Measurements from ENCODE around the gene GPR87. TPM values are rescaled to one million over a fixed set of nuclear protein-coding genes. Genes with fewer than 3 reads are reported as not detected.

GPR87 gene
- total RNA-seq, 4 donors from 2014 or later: not detected

DNA sequence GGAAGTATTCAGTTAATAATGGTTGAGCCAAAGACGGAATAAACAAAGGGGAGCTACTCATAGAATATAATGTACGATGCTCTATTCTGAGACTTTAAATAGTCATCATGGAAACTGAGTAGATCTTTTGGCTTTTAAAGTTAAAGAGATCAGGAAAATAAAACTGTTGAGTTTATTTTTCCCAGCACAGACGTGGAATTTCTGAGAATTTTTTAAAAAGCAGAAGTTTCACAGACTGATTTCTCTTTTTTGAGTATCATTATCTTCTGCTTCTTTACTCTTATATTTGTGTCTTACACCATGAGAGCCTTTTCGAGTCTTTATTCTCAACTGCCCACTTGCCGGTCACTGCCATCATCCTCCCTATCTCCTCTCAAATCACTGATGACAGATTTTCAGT lies 51.5 kb downstream of the GPR87 start:
- Histone ChIP-seq H3K27ac (peak overlapping the region; percentile 58 to 82 (median 76)), H3K36me3 (no peaks in the 10 kb centered on the region), H3K9me3 (no peaks in the 10 kb centered on the region), H3K4me3 (no peak overlapping the region), H3K27me3 (no peaks in the 10 kb centered on the region), H3K4me1 (peaks cover 0 to 40% (median 6%) of the 10 kb centered on the region in 4 donors)
- intact Hi-C loops (cut with DNase I; ENCODE audit: low total_unique reads): no loop called here
- in situ Hi-C loops (cut with MboI; ENCODE audit: low pct_ligation_motif_present in 1 of 4, low pct_unique_long_range_greater_than_20kb in 1 of 4, low sequenced_read_pairs in 3 of 4): no loop called here
- WGBS, 2 donors (ENCODE audit: low coverage in 1 of 2): 54 to 75% methylated on average over 3 to 5 of the region's 5 CpGs
- no peak for DNase-seq
- TF ChIP-seq, protein P1, sequence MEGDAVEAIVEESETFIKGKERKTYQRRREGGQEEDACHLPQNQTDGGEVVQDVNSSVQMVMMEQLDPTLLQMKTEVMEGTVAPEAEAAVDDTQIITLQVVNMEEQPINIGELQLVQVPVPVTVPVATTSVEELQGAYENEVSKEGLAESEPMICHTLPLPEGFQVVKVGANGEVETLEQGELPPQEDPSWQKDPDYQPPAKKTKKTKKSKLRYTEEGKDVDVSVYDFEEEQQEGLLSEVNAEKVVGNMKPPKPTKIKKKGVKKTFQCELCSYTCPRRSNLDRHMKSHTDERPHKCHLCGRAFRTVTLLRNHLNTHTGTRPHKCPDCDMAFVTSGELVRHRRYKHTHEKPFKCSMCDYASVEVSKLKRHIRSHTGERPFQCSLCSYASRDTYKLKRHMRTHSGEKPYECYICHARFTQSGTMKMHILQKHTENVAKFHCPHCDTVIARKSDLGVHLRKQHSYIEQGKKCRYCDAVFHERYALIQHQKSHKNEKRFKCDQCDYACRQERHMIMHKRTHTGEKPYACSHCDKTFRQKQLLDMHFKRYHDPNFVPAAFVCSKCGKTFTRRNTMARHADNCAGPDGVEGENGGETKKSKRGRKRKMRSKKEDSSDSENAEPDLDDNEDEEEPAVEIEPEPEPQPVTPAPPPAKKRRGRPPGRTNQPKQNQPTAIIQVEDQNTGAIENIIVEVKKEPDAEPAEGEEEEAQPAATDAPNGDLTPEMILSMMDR (IDR thresholded peaks at IDR 0.05): no peak
- TF ChIP-seq EP300 (IDR thresholded peaks at IDR 0.05; ENCODE audit: low read depth) (no peak), POLR2A (IDR thresholded peaks at IDR 0.05) (no peak), POLR2AphosphoS5 (IDR thresholded peaks at IDR 0.05) (no peak)

DNA sequence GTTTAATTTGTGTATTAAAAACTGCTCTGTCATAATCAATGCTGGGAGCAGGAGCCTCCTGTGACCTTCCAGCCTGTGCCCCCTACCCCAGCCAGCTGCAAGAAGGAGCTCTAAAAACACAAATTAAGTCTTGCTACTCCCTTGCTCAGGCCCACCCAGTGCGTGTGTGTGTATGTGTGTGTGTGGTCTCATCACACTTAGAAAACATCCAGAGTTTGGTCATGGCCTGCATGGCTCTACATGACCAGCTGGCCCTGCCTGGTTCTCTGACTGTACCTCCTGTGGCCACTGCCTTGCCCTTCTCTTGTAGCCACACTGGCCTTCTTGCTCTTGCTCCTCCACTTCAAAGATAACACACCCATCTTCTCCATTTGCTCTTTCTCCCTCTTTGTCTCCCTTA lies 52.0 kb downstream of the GPR87 start:
- 92% methylated on average over 1 of the region's 1 CpG; no CpG with 5 or more reads in 1 of the 2 donors for WGBS, 2 donors (ENCODE audit: low coverage in 1 of 2)
- Histone ChIP-seq H3K9me3 (no peaks in the 10 kb centered on the region), H3K4me3 (no peak overlapping the region), H3K36me3 (no peaks in the 10 kb centered on the region), H3K27ac (peak overlapping the region; percentile 58 to 82 (median 76)), H3K27me3 (no peaks in the 10 kb centered on the region), H3K4me1 (peaks cover 0 to 43% (median 6%) of the 10 kb centered on the region in 4 donors)
- TF ChIP-seq, protein P1 (IDR thresholded peaks at IDR 0.05): no peak
- TF ChIP-seq EP300 (IDR thresholded peaks at IDR 0.05; ENCODE audit: low read depth): no peak
- DNase-seq: no peak
- intact Hi-C loops (cut with DNase I; ENCODE audit: low total_unique reads): loop anchor here (5.0 kb wide), 1 partner anchor 1687 kb away; no protein-coding TSS in a partner anchor
- in situ Hi-C loops (cut with MboI; ENCODE audit: low pct_ligation_motif_present in 1 of 4, low pct_unique_long_range_greater_than_20kb in 1 of 4, low sequenced_read_pairs in 3 of 4): no loop called here

DNA sequence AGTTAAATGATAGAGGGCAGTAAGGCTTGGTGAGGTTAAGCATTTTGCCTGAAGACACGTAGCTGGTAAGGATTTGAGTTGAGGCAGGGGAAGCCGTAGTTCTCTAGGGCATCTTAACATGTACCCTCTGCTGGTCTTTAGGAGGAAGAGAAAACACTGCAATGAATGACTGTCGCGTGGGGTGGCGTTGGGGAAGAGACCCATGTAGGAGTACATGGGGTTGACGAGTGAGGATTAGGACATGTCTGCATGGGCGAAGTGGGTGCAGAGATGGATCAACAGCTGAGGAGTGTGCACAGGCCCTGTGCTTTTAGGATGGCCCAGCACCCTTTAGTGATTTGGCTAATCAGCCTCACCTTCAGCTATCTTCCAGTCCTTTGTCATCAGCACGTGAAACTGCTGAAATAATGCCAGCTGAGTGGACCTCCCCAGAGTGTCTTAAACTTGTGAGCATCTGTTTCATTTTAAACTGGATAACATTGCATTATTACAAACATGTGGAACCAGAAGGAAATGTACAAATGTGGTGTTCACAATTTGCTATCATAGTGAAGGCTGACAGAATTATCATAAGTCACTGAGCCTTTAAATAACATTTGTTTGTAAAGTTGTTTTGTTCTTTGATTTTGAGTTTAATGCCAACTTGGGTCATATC lies 53.6 kb downstream of the GPR87 start:
- Histone ChIP-seq H3K9me3 (no peaks in the 10 kb centered on the region), H3K27ac (peak overlapping the region; percentile 58 to 82 (median 76)), H3K27me3 (no peaks in the 10 kb centered on the region), H3K36me3 (no peaks in the 10 kb centered on the region), H3K4me1 (peaks cover 0 to 50% (median 6%) of the 10 kb centered on the region in 4 donors), H3K4me3 (no peak overlapping the region)
- intact Hi-C loops (cut with DNase I; ENCODE audit: low total_unique reads) (loop anchor here (5.0 kb wide), 1 partner anchor 1686 kb away; no protein-coding TSS in a partner anchor), in situ Hi-C loops (cut with MboI; ENCODE audit: low pct_ligation_motif_present in 1 of 4, low pct_unique_long_range_greater_than_20kb in 1 of 4, low sequenced_read_pairs in 3 of 4) (no loop called here)
- TF ChIP-seq POLR2AphosphoS5 (IDR thresholded peaks at IDR 0.05): peak in 1 of 3 donors; percentile 13
- no peak for TF ChIP-seq POLR2A (IDR thresholded peaks at IDR 0.05)
- TF ChIP-seq EP300 (IDR thresholded peaks at IDR 0.05; ENCODE audit: low read depth): no peak
- TF ChIP-seq, protein P1 (IDR thresholded peaks at IDR 0.05): no peak
- no peak for DNase-seq
- WGBS, 2 donors (ENCODE audit: low coverage in 1 of 2): 80 to 87% methylated on average over 8 of the region's 8 CpGs

GRCh38 chr3:151259664-151260063 lies 57.0 kb downstream of the GPR87 start:
- Histone ChIP-seq H3K4me1 (peaks cover 0 to 33% (median 1%) of the 10 kb centered on the region in 4 donors), H3K36me3 (no peaks in the 10 kb centered on the region), H3K4me3 (no peak overlapping the region), H3K27me3 (no peaks in the 10 kb centered on the region), H3K9me3 (no peaks in the 10 kb centered on the region), H3K27ac (peak overlapping the region; percentile 63 to 82 (median 76))
- peak in 2 of 3 donors; percentile 43 to 57 for TF ChIP-seq POLR2AphosphoS5 (IDR thresholded peaks at IDR 0.05)
- TF ChIP-seq POLR2A (IDR thresholded peaks at IDR 0.05): no peak
- TF ChIP-seq EP300 (IDR thresholded peaks at IDR 0.05; ENCODE audit: low read depth): peak; percentile 71
- TF ChIP-seq, protein P1 (IDR thresholded peaks at IDR 0.05): no peak
- in situ Hi-C loops (cut with MboI; ENCODE audit: low pct_ligation_motif_present in 1 of 4, low pct_unique_long_range_greater_than_20kb in 1 of 4, low sequenced_read_pairs in 3 of 4) (no loop called here), intact Hi-C loops (cut with DNase I; ENCODE audit: low total_unique reads) (loop anchor here (5.0 kb wide), 1 partner anchor 1682 kb away; no protein-coding TSS in a partner anchor)
- DNase-seq: no peak
- WGBS, 2 donors (ENCODE audit: low coverage in 1 of 2): 42 to 46% methylated on average over 3 of the region's 3 CpGs
